ENCODE results near the gene PDYN. TPM values are rescaled to one million over a fixed set of nuclear protein-coding genes. Genes with fewer than 3 reads are reported as not detected.

Gene PDYN
- total and polyA plus RNA-seq, 2 donors (not counting 1 experiment from before 2014, with no cell fraction given), result not detected

DNA sequence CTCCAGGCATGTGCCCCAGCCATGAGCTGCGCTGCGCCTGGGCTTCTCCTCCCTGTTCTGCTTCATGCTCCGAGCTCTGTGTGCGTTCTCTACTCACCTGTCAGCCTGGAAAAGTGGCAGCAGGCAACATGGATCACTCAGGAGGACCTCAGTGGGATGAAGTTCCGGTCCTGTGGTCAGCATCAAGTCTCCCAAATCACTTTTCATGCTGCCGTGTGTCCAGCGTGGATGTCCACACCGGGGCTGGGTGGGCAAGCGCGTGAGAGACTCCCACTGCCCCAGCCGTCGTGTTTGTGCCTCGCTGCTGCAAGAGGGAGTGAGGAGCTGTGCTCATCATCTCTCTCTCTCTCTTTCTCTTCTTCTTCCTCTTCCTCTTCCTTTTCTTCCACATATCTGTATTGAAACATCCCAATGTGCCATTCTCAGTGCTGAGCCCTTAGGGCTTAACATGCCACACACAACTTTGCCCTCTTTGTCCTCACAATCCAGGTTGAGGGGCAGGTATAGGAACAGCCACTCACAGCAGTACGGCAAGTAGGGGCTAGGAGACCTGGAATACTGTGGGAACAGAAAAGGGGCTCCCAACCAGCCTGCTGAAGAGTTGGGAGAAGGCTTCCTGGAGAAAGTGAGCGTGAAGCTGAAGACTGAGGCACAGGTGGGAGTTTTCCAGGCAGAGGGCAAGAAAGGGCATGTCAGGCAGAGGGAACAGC lies 3.8 kb upstream of the PDYN start:
- Histone ChIP-seq H4K20me1 (ENCODE audit: control insufficient read depth, insufficient read depth, low read length, poor library complexity, severe bottlenecking) (no peaks in the 10 kb centered on the region), H3K27me3 (replicated peaks in 1 of 4; ENCODE audit: control extremely low read depth in 1 of 4, control insufficient read depth in 3 of 4, insufficient read depth in 4 of 4, low read length in 3 of 4) (peaks cover 0 to 28% (median 15%) of the 10 kb centered on the region in 4 experiments), H3K79me2 (ENCODE audit: control insufficient read depth, insufficient read depth, low read length) (no peaks in the 10 kb centered on the region), H3K36me3 (replicated peaks in 1 of 2; ENCODE audit: control extremely low read depth in 1 of 2, control insufficient read depth in 1 of 2, extremely low read depth in 1 of 2, insufficient read depth in 2 of 2, low read length in 1 of 2) (no peaks in the 10 kb centered on the region), H3K4me3 (ENCODE audit: control extremely low read depth in 1 of 5, extremely low read depth in 1 of 5, insufficient read depth in 1 of 5, low read depth in 2 of 5, low read length in 4 of 5) (no peak overlapping the region), H3K9me3 (ENCODE audit: control extremely low read depth in 1 of 3, control insufficient read depth in 2 of 3, insufficient read depth in 1 of 3, low read length in 2 of 3) (no peaks in the 10 kb centered on the region), H3K27ac (ENCODE audit: low read length in 2 of 2) (no peak overlapping the region), H3K4me1 (ENCODE audit: control insufficient read depth in 2 of 2, insufficient read depth in 2 of 2, low read length in 2 of 2) (no peaks in the 10 kb centered on the region), H3K9ac (ENCODE audit: low read length) (no peak overlapping the region), H3K4me2 (replicated peaks; ENCODE audit: low read depth, low read length, poor library complexity, severe bottlenecking) (no peak overlapping the region), H2AFZ (ENCODE audit: insufficient read depth, low read depth, low read length, poor library complexity, severe bottlenecking) (no peak overlapping the region)
- DNase-seq (no peak), ATAC-seq (ENCODE audit: low read depth) (no peak)
- Mint-ChIP-seq H3K4me3 (no peak overlapping the region), H3K9me3 (ENCODE audit: insufficient read depth) (no peaks in the 10 kb centered on the region), H3K27ac (no peak overlapping the region), H3K4me1 (no peaks in the 10 kb centered on the region), H3K27me3 (peaks cover 69% of the 10 kb centered on the region)
- 83% methylated on average over 13 of the region's 15 CpGs for WGBS (ENCODE audit: insufficient coverage)
- intact Hi-C loops (cut with micrococcal nuclease), result no loop called here
- POLR2A ChIA-PET, result no interaction called here
- CTCF ChIA-PET, result no interaction called here
- no peak for TF ChIP-seq EZH2 (IDR thresholded peaks at IDR 0.05; ENCODE audit: borderline replicate concordance, insufficient read depth, low read depth, low read length, poor library complexity, severe bottlenecking)
- TF ChIP-seq, protein P1, sequence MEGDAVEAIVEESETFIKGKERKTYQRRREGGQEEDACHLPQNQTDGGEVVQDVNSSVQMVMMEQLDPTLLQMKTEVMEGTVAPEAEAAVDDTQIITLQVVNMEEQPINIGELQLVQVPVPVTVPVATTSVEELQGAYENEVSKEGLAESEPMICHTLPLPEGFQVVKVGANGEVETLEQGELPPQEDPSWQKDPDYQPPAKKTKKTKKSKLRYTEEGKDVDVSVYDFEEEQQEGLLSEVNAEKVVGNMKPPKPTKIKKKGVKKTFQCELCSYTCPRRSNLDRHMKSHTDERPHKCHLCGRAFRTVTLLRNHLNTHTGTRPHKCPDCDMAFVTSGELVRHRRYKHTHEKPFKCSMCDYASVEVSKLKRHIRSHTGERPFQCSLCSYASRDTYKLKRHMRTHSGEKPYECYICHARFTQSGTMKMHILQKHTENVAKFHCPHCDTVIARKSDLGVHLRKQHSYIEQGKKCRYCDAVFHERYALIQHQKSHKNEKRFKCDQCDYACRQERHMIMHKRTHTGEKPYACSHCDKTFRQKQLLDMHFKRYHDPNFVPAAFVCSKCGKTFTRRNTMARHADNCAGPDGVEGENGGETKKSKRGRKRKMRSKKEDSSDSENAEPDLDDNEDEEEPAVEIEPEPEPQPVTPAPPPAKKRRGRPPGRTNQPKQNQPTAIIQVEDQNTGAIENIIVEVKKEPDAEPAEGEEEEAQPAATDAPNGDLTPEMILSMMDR (IDR thresholded peaks at IDR 0.05), result no peak

DNA sequence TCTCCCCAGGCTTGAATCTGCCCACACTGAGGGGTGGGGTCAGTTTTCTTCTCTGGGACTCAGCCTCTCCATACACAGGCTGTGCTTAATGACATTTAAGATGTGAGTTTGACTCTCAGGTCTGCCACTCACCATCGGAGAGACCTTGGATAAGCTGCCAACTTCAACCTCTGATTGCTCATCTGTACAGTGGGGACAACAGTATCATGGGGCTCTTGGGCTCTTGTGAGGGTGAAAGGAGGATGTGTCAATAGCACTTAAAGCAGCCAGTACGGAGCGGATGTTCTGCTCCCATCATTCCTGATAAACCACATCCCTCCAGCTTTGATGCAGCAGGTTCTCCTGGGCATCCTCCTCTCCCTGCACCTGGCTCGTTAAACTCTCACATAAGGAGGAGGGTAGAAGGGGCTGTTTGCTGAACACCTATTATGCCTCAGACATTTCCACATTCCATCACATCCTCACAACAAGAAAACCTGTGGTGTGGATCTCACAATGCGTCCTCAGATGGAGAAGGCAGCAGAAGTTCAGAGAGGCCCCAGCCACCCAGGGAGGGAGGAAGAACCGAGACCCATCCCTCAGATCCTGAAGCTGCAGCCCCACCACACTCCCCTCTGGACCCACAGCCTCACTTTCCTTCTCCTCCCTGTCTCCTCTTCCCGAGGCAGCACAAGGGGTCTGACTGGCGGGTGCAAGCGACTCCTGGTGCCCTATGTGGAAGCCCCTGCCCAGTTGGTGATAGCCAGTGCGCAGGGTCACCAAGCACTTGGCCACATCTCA lies 1.9 kb upstream of the PDYN start:
- ATAC-seq (ENCODE audit: low read depth), result no peak
- H3K4me2 ChIP-seq (replicated peaks; ENCODE audit: low read depth, low read length, poor library complexity, severe bottlenecking), result no peak overlapping the region
- no peak overlapping the region for H3K4me3 ChIP-seq (ENCODE audit: control extremely low read depth in 1 of 5, extremely low read depth in 1 of 5, insufficient read depth in 1 of 5, low read depth in 2 of 5, low read length in 4 of 5)
- H3K79me2 ChIP-seq (ENCODE audit: control insufficient read depth, insufficient read depth, low read length), result no peaks in the 10 kb centered on the region
- H2AFZ ChIP-seq (ENCODE audit: insufficient read depth, low read depth, low read length, poor library complexity, severe bottlenecking), result no peak overlapping the region
- Mint-ChIP-seq H3K4me3 (no peak overlapping the region), H3K27ac (no peak overlapping the region), H3K9me3 (ENCODE audit: insufficient read depth) (no peaks in the 10 kb centered on the region), H3K4me1 (no peaks in the 10 kb centered on the region), H3K27me3 (peaks cover 69% of the 10 kb centered on the region)
- intact Hi-C loops (cut with micrococcal nuclease), result no loop called here
- ChIA-PET CTCF (no interaction called here), POLR2A (no interaction called here)
- H3K4me1 ChIP-seq (ENCODE audit: control insufficient read depth in 2 of 2, insufficient read depth in 2 of 2, low read length in 2 of 2), result no peaks in the 10 kb centered on the region
- no peak for DNase-seq
- TF ChIP-seq, protein P1 (IDR thresholded peaks at IDR 0.05), result no peak
- TF ChIP-seq EZH2 (IDR thresholded peaks at IDR 0.05; ENCODE audit: borderline replicate concordance, insufficient read depth, low read depth, low read length, poor library complexity, severe bottlenecking), result no peak
- peaks cover 0 to 32% (median 14%) of the 10 kb centered on the region in 4 experiments for H3K27me3 ChIP-seq (replicated peaks in 1 of 4; ENCODE audit: control extremely low read depth in 1 of 4, control insufficient read depth in 3 of 4, insufficient read depth in 4 of 4, low read length in 3 of 4)
- H3K9me3 ChIP-seq (ENCODE audit: control extremely low read depth in 1 of 3, control insufficient read depth in 2 of 3, insufficient read depth in 1 of 3, low read length in 2 of 3), result no peaks in the 10 kb centered on the region
- no peak overlapping the region for H3K9ac ChIP-seq (ENCODE audit: low read length)
- no peak overlapping the region for H3K27ac ChIP-seq (ENCODE audit: low read length in 2 of 2)
- H3K36me3 ChIP-seq (replicated peaks in 1 of 2; ENCODE audit: control extremely low read depth in 1 of 2, control insufficient read depth in 1 of 2, extremely low read depth in 1 of 2, insufficient read depth in 2 of 2, low read length in 1 of 2), result no peaks in the 10 kb centered on the region
- 98% methylated on average over 5 of the region's 10 CpGs for WGBS (ENCODE audit: insufficient coverage)
- H4K20me1 ChIP-seq (ENCODE audit: control insufficient read depth, insufficient read depth, low read length, poor library complexity, severe bottlenecking), result no peaks in the 10 kb centered on the region

Measured in B cell (primary cell).